ENCODE data around the gene PGGT1B.

- TF ChIP-seq REST (IDR thresholded peaks at IDR 0.05; ENCODE audit: insufficient read depth in 1 of 2, low read depth in 2 of 2, low read length in 1 of 2) (no peak), CTCF (IDR thresholded peaks at IDR 0.05) (no peak)
Measured at GRCh38 chr5:115170929-115171510, 91.7 kb downstream of the PGGT1B start.

All from Panc1 (cell line).